RWPE2 (cell line): ENCODE results near the gene DPP10.

Experiments
- ATAC-seq: fragments of 200-7000 bp; cut with Tn5 transposase; 3 replicates; pipeline ENCODE4 v1.9.1; 2021; ENCODE audit warnings: low read depth
- DNase-seq: peaks from one replicate; pipeline ENCODE4 v3.0.0-alpha.2; 2020; ENCODE audit warnings: low spot score
- H3K27ac ChIP-seq: fragments of 450-650 bp; 2 replicates; pipeline ENCODE4 v1.5.1; 2017; ENCODE audit warnings: mild to moderate bottlenecking; ENCODE audit not compliant: poor library complexity, severe bottlenecking
- H3K27me3 ChIP-seq: fragments of 250-450 bp; sonication (Bioruptor Pico); 2 replicates; pipeline ENCODE4 v1.5.1; 2021; ENCODE audit warnings: mild to moderate bottlenecking, moderate library complexity; ENCODE audit not compliant: insufficient read depth, poor library complexity, severe bottlenecking
- H3K36me3 ChIP-seq: fragments of 250-450 bp; sonication (Bioruptor Pico); 2 replicates; pipeline ENCODE4 v1.5.1; 2020; ENCODE audit warnings: low read depth, mild to moderate bottlenecking, moderate library complexity
- H3K4me1 ChIP-seq: fragments of 250-450 bp; sonication (Bioruptor Pico); 2 replicates; pipeline ENCODE4 v1.5.1; 2021; ENCODE audit warnings: mild to moderate bottlenecking, moderate library complexity; ENCODE audit not compliant: insufficient read depth, poor library complexity, severe bottlenecking
- H3K4me3 ChIP-seq: fragments of 250-450 bp; sonication (Bioruptor Pico); 2 replicates; pipeline ENCODE4 v1.5.1; 2021; ENCODE audit warnings: mild to moderate bottlenecking, moderate library complexity; ENCODE audit not compliant: severe bottlenecking
- H3K9me3 ChIP-seq: fragments of 250-450 bp; sonication (Bioruptor Pico); 2 replicates; pipeline ENCODE4 v1.5.1; 2021; ENCODE audit warnings: mild to moderate bottlenecking, moderate library complexity; ENCODE audit not compliant: severe bottlenecking
- CTCF ChIP-seq: fragments of 450-650 bp; IDR thresholded peaks from one replicate; pipeline ENCODE4 v1.5.1; 2017; ENCODE audit warnings: mild to moderate bottlenecking, moderate library complexity; ENCODE audit not compliant: poor library complexity, severe bottlenecking

Gene DPP10

GRCh38 chr2:114661971-114662939, 219.8 kb downstream of the DPP10 start:
- no peak for TF ChIP-seq CTCF
- DNase-seq: no peak
- H3K36me3 ChIP-seq: no peaks in the 10 kb centered on the region
- no peaks in the 10 kb centered on the region for H3K9me3 ChIP-seq
- H3K27ac ChIP-seq: no peak overlapping the region
- H3K4me1 ChIP-seq: no peaks in the 10 kb centered on the region
- H3K27me3 ChIP-seq: peaks cover 16% of the 10 kb centered on the region
- peak; percentile 46; the same call in 2 of the 3 replicates for ATAC-seq
- H3K4me3 ChIP-seq: peak overlapping the region; percentile 26

- H3K4me3 ChIP-seq: no peak overlapping the region
- H3K27me3 ChIP-seq: no peaks in the 10 kb centered on the region
- H3K9me3 ChIP-seq: no peaks in the 10 kb centered on the region
- no peak overlapping the region for H3K27ac ChIP-seq
- TF ChIP-seq CTCF: no peak
- no peak for DNase-seq
- ATAC-seq: no peak
- no peaks in the 10 kb centered on the region for H3K4me1 ChIP-seq
- no peaks in the 10 kb centered on the region for H3K36me3 ChIP-seq
These were observed 226.0 kb downstream of the DPP10 start for GRCh38 chr2:114668415-114668814.

- H3K9me3 ChIP-seq: no peaks in the 10 kb centered on the region
- no peak for TF ChIP-seq CTCF
- H3K27ac ChIP-seq: no peak overlapping the region
- H3K4me3 ChIP-seq: no peak overlapping the region
- H3K27me3 ChIP-seq: peaks cover 2% of the 10 kb centered on the region
- H3K4me1 ChIP-seq: no peaks in the 10 kb centered on the region
- no peak for ATAC-seq
- DNase-seq: no peak
- no peaks in the 10 kb centered on the region for H3K36me3 ChIP-seq
These were observed 240.8 kb downstream of the DPP10 start for GRCh38 chr2:114683251-114683650.

- Histone ChIP-seq H3K27me3 (peaks cover 2% of the 10 kb centered on the region), H3K4me3 (no peak overlapping the region), H3K4me1 (no peaks in the 10 kb centered on the region), H3K27ac (no peak overlapping the region), H3K9me3 (no peaks in the 10 kb centered on the region), H3K36me3 (no peaks in the 10 kb centered on the region)
- ATAC-seq: no peak
- DNase-seq: no peak
- TF ChIP-seq CTCF: no peak
These were observed 242.0 kb downstream of the DPP10 start for GRCh38 chr2:114684403-114684802.

- no peaks in the 10 kb centered on the region for H3K36me3 ChIP-seq
- H3K9me3 ChIP-seq: no peaks in the 10 kb centered on the region
- no peak for TF ChIP-seq CTCF
- no peak for ATAC-seq
- peaks cover 2% of the 10 kb centered on the region for H3K27me3 ChIP-seq
- H3K27ac ChIP-seq: no peak overlapping the region
- no peak overlapping the region for H3K4me3 ChIP-seq
- no peak for DNase-seq
- no peaks in the 10 kb centered on the region for H3K4me1 ChIP-seq
These were observed 242.7 kb downstream of the DPP10 start for GRCh38 chr2:114685102-114685501.
